ENCODE results near the gene THEM5.

The THEM5 gene

GRCh38 chr1:151803915-151804314, 49.6 kb downstream of the THEM5 start:
- Histone ChIP-seq H3K27ac (ENCODE audit: low read length) (no peak overlapping the region), H3K9ac (ENCODE audit: low read depth, low read length) (no peak overlapping the region), H3K27me3 (ENCODE audit: insufficient read depth, low read length, poor library complexity) (no peaks in the 10 kb centered on the region), H3K36me3 (ENCODE audit: insufficient read depth, low read length) (peaks cover 7% of the 10 kb centered on the region), H3K4me3 (ENCODE audit: low read depth in 1 of 2, low read length in 2 of 2) (no peak overlapping the region), H3K9me3 (ENCODE audit: insufficient read depth, low read length, severe bottlenecking) (no peaks in the 10 kb centered on the region), H2AFZ (ENCODE audit: low read depth, low read length) (no peak overlapping the region), H3K4me1 (ENCODE audit: insufficient read depth, low read length) (no peaks in the 10 kb centered on the region), H3K79me2 (ENCODE audit: insufficient read depth, low read length) (no peaks in the 10 kb centered on the region), H3K4me2 (ENCODE audit: insufficient read depth, low read length) (no peak overlapping the region), H4K20me1 (ENCODE audit: insufficient read depth, low read length) (no peaks in the 10 kb centered on the region)
- TF ChIP-seq EZH2 (IDR thresholded peaks at IDR 0.05; ENCODE audit: borderline replicate concordance, low read depth, low read length, severe bottlenecking) (no peak), CTCF (IDR thresholded peaks at IDR 0.05; ENCODE audit: borderline replicate concordance, extremely low read depth, low read length, poor library complexity, severe bottlenecking) (no peak)
- ATAC-seq (ENCODE audit: insufficient read depth, low read depth) (no peak), DNase-seq (no peak)

GRCh38 chr1:151803164-151803563, 50.3 kb downstream of the THEM5 start:
- Histone ChIP-seq H3K4me3 (ENCODE audit: low read depth in 1 of 2, low read length in 2 of 2) (no peak overlapping the region), H3K27me3 (ENCODE audit: insufficient read depth, low read length, poor library complexity) (no peaks in the 10 kb centered on the region), H3K79me2 (ENCODE audit: insufficient read depth, low read length) (no peaks in the 10 kb centered on the region), H3K9ac (ENCODE audit: low read depth, low read length) (no peak overlapping the region), H3K4me2 (ENCODE audit: insufficient read depth, low read length) (no peak overlapping the region), H3K36me3 (ENCODE audit: insufficient read depth, low read length) (peaks cover 7% of the 10 kb centered on the region), H3K9me3 (ENCODE audit: insufficient read depth, low read length, severe bottlenecking) (no peaks in the 10 kb centered on the region), H4K20me1 (ENCODE audit: insufficient read depth, low read length) (no peaks in the 10 kb centered on the region), H2AFZ (ENCODE audit: low read depth, low read length) (no peak overlapping the region), H3K27ac (ENCODE audit: low read length) (no peak overlapping the region), H3K4me1 (ENCODE audit: insufficient read depth, low read length) (no peaks in the 10 kb centered on the region)
- no peak for DNase-seq
- TF ChIP-seq CTCF (IDR thresholded peaks at IDR 0.05; ENCODE audit: borderline replicate concordance, extremely low read depth, low read length, poor library complexity, severe bottlenecking) (no peak), EZH2 (IDR thresholded peaks at IDR 0.05; ENCODE audit: borderline replicate concordance, low read depth, low read length, severe bottlenecking) (no peak)
- ATAC-seq (ENCODE audit: insufficient read depth, low read depth) = no peak

GRCh38 chr1:151802372-151802771, 51.1 kb downstream of the THEM5 start:
- TF ChIP-seq CTCF (IDR thresholded peaks at IDR 0.05; ENCODE audit: borderline replicate concordance, extremely low read depth, low read length, poor library complexity, severe bottlenecking) = no peak
- TF ChIP-seq EZH2 (IDR thresholded peaks at IDR 0.05; ENCODE audit: borderline replicate concordance, low read depth, low read length, severe bottlenecking) = no peak
- DNase-seq (no peak), ATAC-seq (ENCODE audit: insufficient read depth, low read depth) (no peak)
- H4K20me1 ChIP-seq (ENCODE audit: insufficient read depth, low read length) = no peaks in the 10 kb centered on the region
- H3K9ac ChIP-seq (ENCODE audit: low read depth, low read length) = no peak overlapping the region
- H3K4me3 ChIP-seq (ENCODE audit: low read depth in 1 of 2, low read length in 2 of 2) = no peak overlapping the region
- no peak overlapping the region for H3K27ac ChIP-seq (ENCODE audit: low read length)
- no peak overlapping the region for H3K4me2 ChIP-seq (ENCODE audit: insufficient read depth, low read length)
- peaks cover 3% of the 10 kb centered on the region; the same call in 1 of the 2 replicates for H3K36me3 ChIP-seq (ENCODE audit: insufficient read depth, low read length)
- H3K9me3 ChIP-seq (ENCODE audit: insufficient read depth, low read length, severe bottlenecking) = no peaks in the 10 kb centered on the region
- no peak overlapping the region for H2AFZ ChIP-seq (ENCODE audit: low read depth, low read length)
- H3K79me2 ChIP-seq (ENCODE audit: insufficient read depth, low read length) = no peaks in the 10 kb centered on the region
- no peaks in the 10 kb centered on the region for H3K4me1 ChIP-seq (ENCODE audit: insufficient read depth, low read length)
- no peaks in the 10 kb centered on the region for H3K27me3 ChIP-seq (ENCODE audit: insufficient read depth, low read length, poor library complexity)

GRCh38 chr1:151801846-151802245, 51.7 kb downstream of the THEM5 start:
- no peak for ATAC-seq (ENCODE audit: insufficient read depth, low read depth)
- Histone ChIP-seq H3K4me1 (ENCODE audit: insufficient read depth, low read length) (no peaks in the 10 kb centered on the region), H3K4me2 (ENCODE audit: insufficient read depth, low read length) (no peak overlapping the region), H3K9me3 (ENCODE audit: insufficient read depth, low read length, severe bottlenecking) (no peaks in the 10 kb centered on the region), H4K20me1 (ENCODE audit: insufficient read depth, low read length) (no peaks in the 10 kb centered on the region), H3K79me2 (ENCODE audit: insufficient read depth, low read length) (no peaks in the 10 kb centered on the region), H3K27me3 (ENCODE audit: insufficient read depth, low read length, poor library complexity) (no peaks in the 10 kb centered on the region), H3K36me3 (ENCODE audit: insufficient read depth, low read length) (peaks cover 3% of the 10 kb centered on the region; the same call in 1 of the 2 replicates), H3K4me3 (ENCODE audit: low read depth in 1 of 2, low read length in 2 of 2) (no peak overlapping the region), H3K27ac (ENCODE audit: low read length) (no peak overlapping the region), H2AFZ (ENCODE audit: low read depth, low read length) (no peak overlapping the region), H3K9ac (ENCODE audit: low read depth, low read length) (no peak overlapping the region)
- no peak for DNase-seq
- TF ChIP-seq EZH2 (IDR thresholded peaks at IDR 0.05; ENCODE audit: borderline replicate concordance, low read depth, low read length, severe bottlenecking) (no peak), CTCF (IDR thresholded peaks at IDR 0.05; ENCODE audit: borderline replicate concordance, extremely low read depth, low read length, poor library complexity, severe bottlenecking) (no peak)
